Hepatocyte (in vitro differentiated cells): Measurements from ENCODE around the gene GORASP1. TPM values are rescaled to one million over a fixed set of nuclear protein-coding genes. Genes with fewer than 3 reads are reported as not detected.

ENCODE experiments used
- DNase-seq: peaks from one replicate; pipeline ENCODE4 v3.0.0-alpha.2; 2016; ENCODE audit warnings: low spot score
- H2AFZ ChIP-seq: fragments of 200-600 bp; sonication (generic); 2 replicates; pipeline ENCODE4 v1.6.0; 2016; ENCODE audit warnings: antibody characterized with exemption, mild to moderate bottlenecking
- H3K27ac ChIP-seq: fragments of 200-600 bp; sonication (generic); 2 replicates; pipeline ENCODE4 v1.5.1; 2016; ENCODE audit warnings: mild to moderate bottlenecking
- H3K27me3 ChIP-seq: fragments of 200-600 bp; sonication (generic); 2 replicates; pipeline ENCODE4 v1.6.1; 2016
- H3K36me3 ChIP-seq: fragments of 200-600 bp; sonication (generic); replicated peaks from 2 replicates; pipeline ENCODE4 v1.5.1; 2016; ENCODE audit warnings: low read depth; ENCODE audit not compliant: insufficient read depth
- H3K4me1 ChIP-seq: fragments of 200-600 bp; sonication (generic); 2 replicates; pipeline ENCODE4 v1.5.1; 2016; ENCODE audit warnings: mild to moderate bottlenecking, moderate library complexity; ENCODE audit not compliant: insufficient read depth
- H3K4me2 ChIP-seq: fragments of 200-600 bp; sonication (generic); 2 replicates; pipeline ENCODE4 v1.6.0; 2016
- H3K4me3 ChIP-seq: fragments of 200-600 bp; sonication (generic); 2 replicates; pipeline ENCODE4 v1.5.1; 2016; ENCODE audit warnings: mild to moderate bottlenecking
- H3K79me2 ChIP-seq: fragments of 200-600 bp; sonication (generic); 2 replicates; pipeline ENCODE4 v1.6.0; 2017; ENCODE audit warnings: mild to moderate bottlenecking
- H3K9me2 ChIP-seq: fragments of 200-600 bp; sonication (generic); replicated peaks from 2 replicates; pipeline ENCODE4 v1.6.0; 2017; ENCODE audit warnings: mild to moderate bottlenecking; ENCODE audit not compliant: insufficient read depth
- H3K9me3 ChIP-seq: fragments of 200-600 bp; sonication (generic); 2 replicates; pipeline ENCODE4 v1.5.1; 2016; ENCODE audit warnings: low read depth, mild to moderate bottlenecking
- H4K20me1 ChIP-seq: fragments of 200-600 bp; sonication (generic); 2 replicates; pipeline ENCODE4 v1.6.0; 2016; ENCODE audit warnings: mild to moderate bottlenecking; ENCODE audit not compliant: insufficient read depth, poor library complexity, severe bottlenecking
- CTCF ChIP-seq: fragments of 200-600 bp; sonication (generic); IDR thresholded peaks from 2 replicates; pipeline ENCODE4 v1.5.1; 2016; ENCODE audit warnings: antibody characterized with exemption, mild to moderate bottlenecking; ENCODE audit not compliant: poor library complexity
- EZH2 ChIP-seq: fragments of 200-600 bp; sonication (generic); IDR thresholded peaks from 2 replicates; pipeline ENCODE4 v1.6.1; 2016; ENCODE audit warnings: antibody characterized with exemption, mild to moderate bottlenecking, borderline replicate concordance
- EZH2phosphoT487 ChIP-seq: fragments of 200-600 bp; sonication (generic); IDR thresholded peaks from one replicate; pipeline ENCODE4 v1.6.1; 2018; ENCODE audit warnings: antibody characterized with exemption, mild to moderate bottlenecking, low read depth, moderate library complexity; ENCODE audit not compliant: unreplicated experiment, severe bottlenecking
- WGBS: methylation state at CpG from one replicate; pipeline ENCODE4 v1.1.6; 2016; ENCODE audit warnings: low lambda C conversion rate; ENCODE audit errors: missing lambda C conversion rate; 5-methylcytosine and 5-hydroxymethylcytosine counted together
- polyA plus RNA-seq: library from polyadenylated mRNA; unstranded; fragments of >200 nt; fragmentation: Nextera tagmentation; extraction: Ambion mirVana; gene quantifications from 2 replicates; pipeline ENCODE4 v1.2.1, GENCODE V29; 2016
- total RNA-seq: library from RNA; depleted of rRNA; stranded (reverse); fragments of >200 nt; gene quantifications from 2 replicates; pipeline ENCODE4 v1.2.3, GENCODE V29; 2014

GORASP1 gene
- total and polyA plus RNA-seq, 2 experiments from 2014 or later = 48.6 to 49.0 TPM

DNA sequence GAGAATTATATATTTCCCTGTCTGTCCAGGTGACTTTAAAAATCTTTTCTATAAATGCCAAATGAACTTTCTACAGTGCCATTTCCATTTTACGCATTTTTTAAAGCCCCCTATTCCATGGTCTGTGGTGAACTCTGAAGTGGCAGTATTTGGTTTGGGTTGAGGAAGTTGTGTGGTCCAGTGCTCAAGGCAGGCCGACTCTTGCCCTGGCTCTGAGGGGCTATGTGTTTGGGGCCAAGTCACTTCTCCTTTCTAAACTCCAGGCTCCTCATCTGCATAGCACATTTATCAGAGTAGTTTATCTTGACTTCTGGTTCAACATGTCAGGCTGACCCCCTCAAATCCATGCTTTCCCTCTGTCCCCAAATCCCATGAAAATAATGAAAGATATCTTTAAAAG lies 14.2 kb upstream of the GORASP1 start:
- Histone ChIP-seq H3K4me2 (no peak overlapping the region), H3K9me3 (no peaks in the 10 kb centered on the region), H3K27ac (no peak overlapping the region)

GRCh38 chr3:39118931-39119660 lies 11.7 kb upstream of the GORASP1 start:
- Histone ChIP-seq H3K27me3 (no peaks in the 10 kb centered on the region), H3K27ac (no peak overlapping the region), H3K36me3 (no peaks in the 10 kb centered on the region), H2AFZ (no peak overlapping the region), H3K79me2 (no peaks in the 10 kb centered on the region), H3K4me2 (no peak overlapping the region), H3K9me2 (no peaks in the 10 kb centered on the region), H3K9me3 (no peaks in the 10 kb centered on the region), H3K4me3 (no peak overlapping the region), H3K4me1 (no peaks in the 10 kb centered on the region), H4K20me1 (no peaks in the 10 kb centered on the region)
- 79% methylated on average over 5 of the region's 5 CpGs for WGBS
- DNase-seq = no peak
- TF ChIP-seq EZH2phosphoT487 = no peak
- TF ChIP-seq EZH2 = no peak
- TF ChIP-seq CTCF = no peak

More for the DNA sequence above, 14.2 kb upstream of the GORASP1 start:
- Histone ChIP-seq H3K27me3 (no peaks in the 10 kb centered on the region), H3K4me3 (no peak overlapping the region), H2AFZ (no peak overlapping the region), H4K20me1 (no peaks in the 10 kb centered on the region), H3K36me3 (no peaks in the 10 kb centered on the region), H3K4me1 (peaks cover 11% of the 10 kb centered on the region), H3K79me2 (no peaks in the 10 kb centered on the region), H3K9me2 (no peaks in the 10 kb centered on the region)
- WGBS = 93% methylated on average over 2 of the region's 2 CpGs
- TF ChIP-seq EZH2 (no peak), EZH2phosphoT487 (no peak), CTCF (no peak)
- DNase-seq = no peak

DNA sequence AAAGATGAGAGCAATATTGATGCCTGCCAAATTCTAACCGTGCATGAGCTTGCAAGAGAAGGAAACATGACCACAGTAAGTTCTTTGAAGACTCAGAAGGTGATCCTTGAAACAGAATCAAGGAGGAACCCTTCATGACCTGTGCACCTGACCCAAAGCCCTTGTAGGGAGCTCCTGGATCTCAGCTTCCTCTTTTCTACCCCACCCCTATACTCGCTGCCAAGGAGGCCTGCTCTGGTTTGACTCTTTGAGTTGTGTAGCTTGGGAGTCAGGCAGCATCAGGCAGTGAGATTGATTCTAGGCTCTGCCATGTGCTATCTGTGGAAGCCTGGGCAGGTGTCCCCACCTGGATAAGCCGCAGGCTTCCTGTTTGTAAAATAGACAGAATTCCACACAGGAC lies 10.7 kb upstream of the GORASP1 start:
- DNase-seq = no peak
- Histone ChIP-seq H4K20me1 (no peaks in the 10 kb centered on the region), H3K27me3 (no peaks in the 10 kb centered on the region), H3K9me2 (no peaks in the 10 kb centered on the region), H3K4me1 (no peaks in the 10 kb centered on the region), H3K4me2 (no peak overlapping the region), H3K9me3 (no peaks in the 10 kb centered on the region), H3K36me3 (no peaks in the 10 kb centered on the region), H3K4me3 (no peak overlapping the region), H3K79me2 (no peaks in the 10 kb centered on the region), H3K27ac (no peak overlapping the region), H2AFZ (no peak overlapping the region)
- TF ChIP-seq CTCF = no peak
- 89% methylated on average over 3 of the region's 3 CpGs for WGBS

DNA sequence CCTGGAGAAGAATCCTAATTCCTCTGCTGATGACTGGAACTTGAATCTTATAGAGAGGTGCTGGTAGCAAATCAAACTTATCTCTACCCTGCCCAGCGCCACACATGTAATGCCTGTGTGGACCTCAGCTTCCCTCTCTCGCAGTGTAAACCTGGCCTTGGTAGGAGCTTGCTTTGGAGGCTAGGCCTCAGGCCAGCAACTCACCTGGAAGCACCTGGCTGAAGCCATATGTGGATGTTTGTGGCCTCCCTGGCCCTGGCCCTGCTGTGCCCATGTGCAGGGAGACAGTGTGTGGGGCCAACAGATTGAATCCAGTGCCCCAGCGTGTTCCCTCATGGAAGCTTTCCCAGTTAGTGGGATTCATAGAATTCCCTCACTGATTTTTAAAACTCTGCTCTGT lies 8.4 kb upstream of the GORASP1 start:
- Histone ChIP-seq H3K4me3 (no peak overlapping the region), H2AFZ (no peak overlapping the region), H3K9me2 (no peaks in the 10 kb centered on the region), H3K36me3 (no peaks in the 10 kb centered on the region), H3K79me2 (no peaks in the 10 kb centered on the region), H3K27me3 (no peaks in the 10 kb centered on the region), H3K4me1 (no peaks in the 10 kb centered on the region), H3K27ac (no peak overlapping the region), H3K9me3 (no peaks in the 10 kb centered on the region), H4K20me1 (no peaks in the 10 kb centered on the region), H3K4me2 (no peak overlapping the region)
- DNase-seq = no peak
- WGBS = 97% methylated on average over 3 of the region's 3 CpGs
- TF ChIP-seq EZH2phosphoT487 = no peak
- TF ChIP-seq CTCF = no peak
- TF ChIP-seq EZH2 = no peak
